ENCODE data around the gene ERC1. TPM values are rescaled to one million over a fixed set of nuclear protein-coding genes. Genes with fewer than 3 reads are reported as not detected.

ERC1 gene
- total RNA-seq, 1 experiment from 2014 or later = 40.4 TPM

DNA sequence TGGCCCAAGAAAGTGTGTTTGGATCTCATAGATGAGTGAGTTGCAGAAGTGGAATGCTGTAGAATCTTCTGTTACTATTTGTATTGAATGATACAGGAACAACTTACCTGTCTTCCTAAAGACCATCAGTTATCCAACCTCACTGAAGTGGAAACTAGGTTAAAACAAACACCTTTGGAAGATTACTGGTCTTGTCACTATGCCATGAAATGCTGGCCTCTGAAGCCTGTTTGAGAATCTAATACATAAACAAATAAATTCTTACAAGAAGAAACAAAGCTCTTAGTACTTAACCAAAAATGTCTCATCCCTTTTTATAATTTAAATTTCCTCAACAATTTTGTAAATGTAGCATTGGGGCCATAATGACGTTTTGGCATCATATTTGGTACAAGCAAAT lies 448.2 kb downstream of the ERC1 start:
- no TSS peak for BruUV-seq (replicated peaks)
- no peaks in the 10 kb centered on the region for H3K4me1 ChIP-seq (ENCODE audit: control insufficient read depth, insufficient read depth, low read length)
- intact Hi-C loops (cut with micrococcal nuclease; ENCODE audit: unreplicated experiment) (no loop called here), in situ Hi-C loops (cut with HindIII; ENCODE audit: low pct_unique_long_range_greater_than_20kb, low sequenced_read_pairs) (no loop called here)
- H3K27me3 ChIP-seq (ENCODE audit: control insufficient read depth, insufficient read depth, low read length) = no peaks in the 10 kb centered on the region
- TF ChIP-seq, protein P1, sequence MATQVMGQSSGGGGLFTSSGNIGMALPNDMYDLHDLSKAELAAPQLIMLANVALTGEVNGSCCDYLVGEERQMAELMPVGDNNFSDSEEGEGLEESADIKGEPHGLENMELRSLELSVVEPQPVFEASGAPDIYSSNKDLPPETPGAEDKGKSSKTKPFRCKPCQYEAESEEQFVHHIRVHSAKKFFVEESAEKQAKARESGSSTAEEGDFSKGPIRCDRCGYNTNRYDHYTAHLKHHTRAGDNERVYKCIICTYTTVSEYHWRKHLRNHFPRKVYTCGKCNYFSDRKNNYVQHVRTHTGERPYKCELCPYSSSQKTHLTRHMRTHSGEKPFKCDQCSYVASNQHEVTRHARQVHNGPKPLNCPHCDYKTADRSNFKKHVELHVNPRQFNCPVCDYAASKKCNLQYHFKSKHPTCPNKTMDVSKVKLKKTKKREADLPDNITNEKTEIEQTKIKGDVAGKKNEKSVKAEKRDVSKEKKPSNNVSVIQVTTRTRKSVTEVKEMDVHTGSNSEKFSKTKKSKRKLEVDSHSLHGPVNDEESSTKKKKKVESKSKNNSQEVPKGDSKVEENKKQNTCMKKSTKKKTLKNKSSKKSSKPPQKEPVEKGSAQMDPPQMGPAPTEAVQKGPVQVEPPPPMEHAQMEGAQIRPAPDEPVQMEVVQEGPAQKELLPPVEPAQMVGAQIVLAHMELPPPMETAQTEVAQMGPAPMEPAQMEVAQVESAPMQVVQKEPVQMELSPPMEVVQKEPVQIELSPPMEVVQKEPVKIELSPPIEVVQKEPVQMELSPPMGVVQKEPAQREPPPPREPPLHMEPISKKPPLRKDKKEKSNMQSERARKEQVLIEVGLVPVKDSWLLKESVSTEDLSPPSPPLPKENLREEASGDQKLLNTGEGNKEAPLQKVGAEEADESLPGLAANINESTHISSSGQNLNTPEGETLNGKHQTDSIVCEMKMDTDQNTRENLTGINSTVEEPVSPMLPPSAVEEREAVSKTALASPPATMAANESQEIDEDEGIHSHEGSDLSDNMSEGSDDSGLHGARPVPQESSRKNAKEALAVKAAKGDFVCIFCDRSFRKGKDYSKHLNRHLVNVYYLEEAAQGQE (IDR thresholded peaks at IDR 0.05; ENCODE audit: insufficient read depth in 1 of 2, low read depth in 2 of 2, low read length in 1 of 2) = no peak
- no peak for TF ChIP-seq POLR2AphosphoS5 (IDR thresholded peaks at IDR 0.05; ENCODE audit: low read depth, low read length)
- TF ChIP-seq TCF7L2 (IDR thresholded peaks at IDR 0.05; ENCODE audit: low read depth, low read length) = no peak
- TF ChIP-seq, protein P2, sequence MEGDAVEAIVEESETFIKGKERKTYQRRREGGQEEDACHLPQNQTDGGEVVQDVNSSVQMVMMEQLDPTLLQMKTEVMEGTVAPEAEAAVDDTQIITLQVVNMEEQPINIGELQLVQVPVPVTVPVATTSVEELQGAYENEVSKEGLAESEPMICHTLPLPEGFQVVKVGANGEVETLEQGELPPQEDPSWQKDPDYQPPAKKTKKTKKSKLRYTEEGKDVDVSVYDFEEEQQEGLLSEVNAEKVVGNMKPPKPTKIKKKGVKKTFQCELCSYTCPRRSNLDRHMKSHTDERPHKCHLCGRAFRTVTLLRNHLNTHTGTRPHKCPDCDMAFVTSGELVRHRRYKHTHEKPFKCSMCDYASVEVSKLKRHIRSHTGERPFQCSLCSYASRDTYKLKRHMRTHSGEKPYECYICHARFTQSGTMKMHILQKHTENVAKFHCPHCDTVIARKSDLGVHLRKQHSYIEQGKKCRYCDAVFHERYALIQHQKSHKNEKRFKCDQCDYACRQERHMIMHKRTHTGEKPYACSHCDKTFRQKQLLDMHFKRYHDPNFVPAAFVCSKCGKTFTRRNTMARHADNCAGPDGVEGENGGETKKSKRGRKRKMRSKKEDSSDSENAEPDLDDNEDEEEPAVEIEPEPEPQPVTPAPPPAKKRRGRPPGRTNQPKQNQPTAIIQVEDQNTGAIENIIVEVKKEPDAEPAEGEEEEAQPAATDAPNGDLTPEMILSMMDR (IDR thresholded peaks at IDR 0.05) = no peak
- DNase-seq (ENCODE audit: low read depth, low spot score) (no peak), ATAC-seq (no peak)
- no peak overlapping the region for H3K27ac ChIP-seq (ENCODE audit: low read length)
- no peaks in the 10 kb centered on the region for H3K9me3 ChIP-seq (ENCODE audit: control insufficient read depth, insufficient read depth, low read depth, low read length)
- H3K4me3 ChIP-seq (ENCODE audit: low read depth in 2 of 2, low read length in 2 of 2) = no peak overlapping the region
- ChIA-PET CTCF (no interaction called here), POLR2A (no interaction called here)
- H3K36me3 ChIP-seq (ENCODE audit: control insufficient read depth, insufficient read depth, low read length) = no peaks in the 10 kb centered on the region

DNA sequence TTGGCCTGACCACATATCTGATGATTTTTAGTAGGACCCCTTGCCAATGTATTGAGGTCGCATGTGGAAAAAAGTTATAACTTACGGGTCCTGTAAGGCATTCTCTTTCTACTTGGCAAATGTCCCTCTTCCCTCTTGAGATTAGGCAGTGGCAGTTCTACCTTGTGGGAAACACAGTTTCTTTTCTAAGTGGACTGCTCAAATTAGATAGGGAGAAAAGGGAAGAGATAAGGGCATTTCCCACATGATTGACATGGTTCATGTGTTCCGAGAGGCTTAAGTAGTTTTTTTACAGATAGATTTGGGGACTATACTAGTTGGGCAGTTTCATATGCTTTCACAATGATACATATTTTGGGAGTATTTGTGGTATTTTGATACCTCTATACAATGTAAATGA lies 448.7 kb downstream of the ERC1 start:
- BruUV-seq (replicated peaks) = no TSS peak
- Histone ChIP-seq H3K27ac (ENCODE audit: low read length) (no peak overlapping the region), H3K36me3 (ENCODE audit: control insufficient read depth, insufficient read depth, low read length) (no peaks in the 10 kb centered on the region), H3K4me1 (ENCODE audit: control insufficient read depth, insufficient read depth, low read length) (no peaks in the 10 kb centered on the region), H3K27me3 (ENCODE audit: control insufficient read depth, insufficient read depth, low read length) (no peaks in the 10 kb centered on the region), H3K9me3 (ENCODE audit: control insufficient read depth, insufficient read depth, low read depth, low read length) (no peaks in the 10 kb centered on the region), H3K4me3 (ENCODE audit: low read depth in 2 of 2, low read length in 2 of 2) (no peak overlapping the region)
- ATAC-seq (no peak), DNase-seq (ENCODE audit: low read depth, low spot score) (no peak)
- TF ChIP-seq POLR2AphosphoS5 (IDR thresholded peaks at IDR 0.05; ENCODE audit: low read depth, low read length) (no peak), TCF7L2 (IDR thresholded peaks at IDR 0.05; ENCODE audit: low read depth, low read length) (no peak), SIN3A (IDR thresholded peaks at IDR 0.05; ENCODE audit: borderline replicate concordance, insufficient read depth, low read depth, low read length) (no peak)
- TF ChIP-seq, protein P1 (IDR thresholded peaks at IDR 0.05; ENCODE audit: insufficient read depth in 1 of 2, low read depth in 2 of 2, low read length in 1 of 2) = no peak
- TF ChIP-seq, protein P2 (IDR thresholded peaks at IDR 0.05) = no peak
- intact Hi-C loops (cut with micrococcal nuclease; ENCODE audit: unreplicated experiment) (no loop called here), in situ Hi-C loops (cut with HindIII; ENCODE audit: low pct_unique_long_range_greater_than_20kb, low sequenced_read_pairs) (no loop called here)
- CTCF ChIA-PET = no interaction called here
- POLR2A ChIA-PET = no interaction called here
